ENCODE data around the gene ATOX1. TPM values are rescaled to one million over a fixed set of nuclear protein-coding genes. Genes with fewer than 3 reads are reported as not detected.

ATOX1 gene
- total RNA-seq, 1 donor from 2014 or later = 84.7 TPM

DNA sequence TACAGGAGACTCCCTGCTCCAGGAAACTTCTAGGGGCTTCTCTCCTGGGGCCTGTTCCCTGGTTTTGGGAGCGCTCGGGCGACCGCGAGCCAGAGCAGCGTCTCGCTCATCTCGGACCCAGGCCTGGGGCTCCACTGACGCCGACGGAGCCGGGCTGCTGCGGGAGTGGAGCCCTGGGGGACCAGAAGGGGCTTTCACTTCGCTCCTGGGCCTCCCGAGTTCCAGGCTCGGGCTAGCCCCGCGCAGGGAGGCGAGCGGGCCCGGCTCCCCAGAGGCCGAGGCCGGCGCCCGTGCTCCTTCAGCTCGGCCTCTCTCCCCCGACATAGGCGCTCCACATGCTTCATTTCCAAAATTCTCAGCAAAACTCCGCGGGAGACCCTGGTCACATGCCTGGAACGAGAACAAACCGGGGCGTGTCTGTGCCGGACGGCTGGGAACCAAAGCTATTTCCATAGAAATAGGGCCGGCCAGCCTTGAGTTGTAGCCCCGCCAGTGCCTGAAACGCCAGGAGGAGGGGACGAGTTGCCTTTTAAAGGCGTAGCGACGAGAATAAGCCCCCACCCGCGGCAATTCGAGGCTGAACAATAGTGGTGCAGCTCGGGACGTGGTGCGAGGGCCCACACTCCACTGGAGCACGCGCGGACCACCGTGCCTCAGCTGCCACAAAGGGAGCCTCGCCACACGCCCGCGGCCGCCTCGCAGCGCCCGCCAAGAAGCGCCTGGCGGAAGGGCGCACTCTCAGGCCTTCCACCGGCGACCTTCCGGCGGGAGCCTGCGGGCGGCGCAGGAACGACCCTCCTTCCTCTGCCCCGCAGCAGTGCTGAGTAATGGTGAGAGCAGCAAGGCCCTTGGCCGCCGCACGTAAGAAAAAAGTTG lies 12.2 kb upstream of the ATOX1 start:
- ATAC-seq = peak; percentile 10

DNA sequence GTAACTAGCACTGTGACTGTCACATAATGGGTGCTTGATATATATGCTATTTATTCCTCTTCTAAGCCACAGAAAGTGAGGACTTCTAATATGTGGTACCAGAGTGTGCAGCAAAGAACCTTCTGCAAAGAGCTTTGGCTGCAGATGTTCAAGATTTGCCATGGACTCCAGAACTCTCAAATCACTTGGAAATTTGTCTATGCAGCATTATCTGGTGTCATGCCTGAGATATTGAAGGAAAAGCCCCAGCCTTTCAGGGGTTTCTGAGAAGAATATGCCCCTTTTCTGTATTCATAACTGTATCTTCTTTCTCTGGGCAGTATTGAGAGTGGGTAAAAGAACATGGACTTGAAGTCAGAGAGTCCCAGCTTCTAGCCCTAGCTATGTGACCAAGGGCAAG lies 8.5 kb upstream of the ATOX1 start:
- no peak for ATAC-seq

DNA sequence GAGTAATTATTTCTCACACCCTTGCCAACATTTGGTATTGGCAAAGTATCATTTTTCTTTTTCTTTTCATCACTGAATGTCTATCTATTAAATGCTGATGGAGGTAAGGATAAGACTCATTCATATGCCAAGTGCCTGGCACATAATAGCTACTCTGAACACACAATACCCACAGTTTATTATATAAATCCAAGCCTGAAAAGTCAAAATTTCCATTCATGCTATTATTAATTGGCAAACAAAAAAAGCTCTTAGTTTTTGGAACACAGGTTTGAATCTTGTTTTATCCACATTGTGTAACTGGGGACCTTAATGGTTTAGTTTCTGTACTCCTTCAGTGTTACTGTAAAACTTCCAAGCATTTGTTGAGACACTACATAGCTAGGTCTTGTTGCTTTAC lies 6.4 kb upstream of the ATOX1 start:
- no peak for ATAC-seq

DNA sequence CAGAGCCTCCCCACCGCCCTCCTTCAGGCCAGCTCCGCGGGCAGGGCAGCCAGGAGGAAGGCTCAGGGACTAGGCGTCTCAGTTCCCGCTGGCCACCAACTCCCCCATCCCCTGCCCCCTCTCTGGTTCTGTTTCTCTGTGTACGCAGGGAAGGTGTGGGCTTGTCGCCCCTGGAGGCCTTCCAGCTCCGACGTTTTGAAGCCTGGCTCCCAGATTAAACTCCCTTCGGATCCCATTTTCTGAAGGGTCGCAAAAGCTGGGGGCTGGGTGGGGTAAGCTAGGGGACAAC lies 346 bp downstream of the ATOX1 start:
- peak; percentile 24 for ATAC-seq

DNA sequence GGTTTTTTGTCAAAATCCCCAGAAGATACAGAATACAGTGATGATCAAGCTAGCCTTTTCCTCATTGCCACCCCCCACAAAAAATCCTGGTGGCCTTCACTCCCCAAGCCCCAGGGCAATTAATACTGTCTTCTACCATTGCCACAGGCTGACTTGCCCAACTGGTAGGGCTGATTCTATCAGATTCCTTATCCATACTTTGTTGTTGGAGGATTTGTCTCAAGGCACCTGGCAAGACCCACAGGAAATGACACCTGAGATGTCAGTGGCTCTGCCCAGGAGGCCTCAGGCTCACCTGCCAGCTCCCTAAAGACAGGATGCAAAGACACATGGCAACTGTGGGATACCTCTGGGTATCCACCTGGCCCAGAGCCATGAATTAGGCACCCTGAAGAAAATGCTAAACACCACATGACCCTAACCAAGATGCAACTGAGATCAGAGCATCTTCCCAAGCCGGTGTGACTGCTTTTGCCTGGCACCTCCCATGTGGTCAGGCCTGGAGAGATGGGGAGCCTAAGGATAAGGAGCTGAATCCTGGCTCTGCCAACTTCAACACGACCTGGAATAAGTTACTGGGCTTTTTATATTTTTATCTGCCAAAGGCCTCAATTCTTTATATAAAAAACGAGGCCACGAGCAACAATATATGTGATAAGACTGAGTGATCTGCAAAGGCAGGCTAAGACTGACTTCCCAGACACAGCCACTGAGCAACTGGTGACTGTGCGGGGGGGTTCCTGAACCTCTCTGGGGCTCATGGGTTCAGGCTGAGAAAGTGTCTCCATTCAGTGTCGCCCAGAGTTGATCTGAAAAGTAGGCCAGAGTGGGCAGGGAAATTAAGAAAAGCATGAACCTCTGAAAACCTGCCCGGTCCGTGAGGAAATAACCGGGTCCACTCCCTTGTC lies 944 bp downstream of the ATOX1 start:
- ATAC-seq = peak; percentile 50

DNA sequence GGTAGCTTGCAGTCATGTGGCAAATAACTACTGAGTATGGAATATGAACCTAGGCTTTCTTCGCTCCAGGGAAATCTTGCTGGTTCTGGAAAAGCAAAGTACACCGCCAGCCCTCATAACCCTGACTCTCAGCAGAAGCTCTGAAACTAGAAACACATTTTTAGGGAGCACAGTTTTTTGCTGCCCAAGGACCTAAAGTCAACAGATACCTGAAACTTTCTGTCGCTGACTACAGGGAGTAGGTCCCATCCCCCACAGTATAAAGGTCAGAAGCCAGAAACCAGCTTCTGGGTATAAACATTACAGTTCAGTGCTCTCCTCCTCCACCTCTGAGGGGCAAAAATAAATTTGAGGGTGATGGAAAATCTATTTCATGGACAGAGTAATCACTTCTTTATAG lies 3.0 kb downstream of the ATOX1 start:
- ATAC-seq = no peak

DNA sequence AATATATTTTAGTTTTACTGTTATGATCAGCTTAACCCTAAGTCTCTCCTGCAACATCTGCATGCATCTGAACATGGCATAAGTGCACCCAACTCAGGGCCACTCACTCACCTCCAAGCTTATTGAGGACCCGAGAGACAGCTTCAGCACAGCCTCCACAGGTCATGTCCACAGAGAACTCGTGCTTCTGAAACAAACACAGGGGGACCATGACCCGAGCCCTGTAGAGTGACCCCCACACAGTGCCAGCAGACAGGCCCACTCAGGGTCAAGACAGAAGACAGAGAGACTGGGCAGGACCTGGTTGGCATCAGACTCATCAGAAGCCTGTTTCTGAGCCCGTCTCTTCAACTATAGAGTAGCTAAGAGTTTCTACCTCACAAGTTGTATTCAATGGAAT lies 6.8 kb downstream of the ATOX1 start:
- ATAC-seq = peak; percentile 24

DNA sequence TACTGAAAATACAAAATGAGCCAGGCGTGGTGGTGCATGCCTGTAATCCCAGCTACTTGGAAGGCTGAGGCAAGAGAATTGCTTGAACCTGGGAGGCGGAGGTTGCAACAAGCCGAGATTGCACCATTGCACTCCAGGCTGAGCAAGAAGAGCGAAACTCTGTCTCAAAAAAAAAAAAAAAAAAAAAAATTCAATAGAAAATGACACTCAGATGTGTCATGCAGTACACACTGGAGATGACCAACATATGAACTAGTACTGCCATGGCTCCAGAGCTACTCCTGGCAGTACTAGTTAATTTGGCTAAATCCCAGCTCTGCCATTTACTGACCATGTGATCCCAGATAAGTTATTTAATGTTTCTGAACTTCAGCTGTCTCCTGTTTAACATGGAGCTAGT lies 7.3 kb downstream of the ATOX1 start:
- peak; percentile 68 for ATAC-seq

DNA sequence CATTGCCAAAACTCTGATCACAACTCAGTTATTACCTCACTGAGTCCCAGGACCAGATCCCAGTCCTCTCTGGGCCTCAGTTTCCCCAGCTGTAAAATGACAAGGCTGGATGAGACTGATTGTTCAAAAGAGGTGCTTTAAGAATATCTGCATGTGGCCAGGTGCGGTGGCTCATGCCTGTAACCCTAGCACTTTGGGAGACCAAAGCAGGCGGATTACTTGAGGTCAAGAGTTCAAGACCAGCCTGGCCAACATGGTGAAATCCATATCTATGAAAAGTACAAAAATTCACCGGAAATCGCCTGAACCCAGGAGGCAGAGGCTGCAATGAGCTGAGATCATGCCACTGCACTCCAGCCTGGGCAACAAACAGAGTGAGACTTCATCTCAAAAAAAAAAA lies 8.3 kb downstream of the ATOX1 start:
- ATAC-seq = no peak

DNA sequence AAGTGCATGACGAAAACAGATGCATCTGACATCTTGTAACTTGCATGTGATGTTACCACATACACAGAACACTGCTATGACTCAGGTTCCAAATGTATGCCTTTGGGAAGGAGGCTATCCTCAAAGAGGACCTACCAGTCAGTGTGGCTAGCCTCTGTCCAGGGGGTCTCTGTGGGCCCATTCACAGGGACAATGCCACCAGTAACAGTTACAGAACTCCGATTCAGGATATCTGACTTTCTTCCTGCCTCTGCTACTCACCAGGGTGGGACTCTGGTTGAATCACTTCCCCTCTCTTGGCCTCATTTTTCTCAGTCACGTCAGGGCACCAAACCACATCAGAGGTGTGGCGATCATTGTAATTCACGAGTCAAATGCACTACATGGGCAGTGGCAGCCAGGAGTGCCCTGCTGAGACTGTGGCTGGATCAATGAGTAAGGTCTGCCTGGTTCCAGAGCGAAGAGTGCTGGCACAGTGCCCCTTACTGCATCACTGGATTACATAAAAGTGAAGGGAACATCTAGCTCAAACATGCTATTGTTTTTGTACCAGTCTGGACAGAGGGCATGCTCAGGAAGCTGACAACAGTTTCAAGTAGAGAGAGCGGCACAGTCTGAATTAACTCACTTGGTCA lies 13.2 kb downstream of the ATOX1 start:
- peak; percentile 95 for ATAC-seq

DNA sequence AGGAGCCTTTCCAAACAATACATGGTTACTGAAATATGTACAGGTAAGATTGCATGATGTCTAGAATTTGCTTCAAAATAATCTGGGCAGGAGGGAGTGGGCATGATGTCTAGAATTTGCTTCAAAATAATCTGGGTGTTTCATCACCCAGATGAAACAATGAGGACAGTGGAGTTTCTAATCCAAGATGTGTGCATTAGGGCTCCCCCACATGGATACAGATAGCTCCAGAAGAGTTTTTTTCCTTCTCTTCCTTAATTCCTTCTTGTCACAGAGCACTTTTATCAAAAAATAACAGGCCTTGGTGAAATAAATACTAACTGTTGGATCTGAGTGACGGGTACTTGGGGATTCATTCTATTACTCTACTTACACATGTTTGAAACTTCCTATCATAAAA lies 14.9 kb downstream of the ATOX1 start:
- ATAC-seq = no peak

DNA sequence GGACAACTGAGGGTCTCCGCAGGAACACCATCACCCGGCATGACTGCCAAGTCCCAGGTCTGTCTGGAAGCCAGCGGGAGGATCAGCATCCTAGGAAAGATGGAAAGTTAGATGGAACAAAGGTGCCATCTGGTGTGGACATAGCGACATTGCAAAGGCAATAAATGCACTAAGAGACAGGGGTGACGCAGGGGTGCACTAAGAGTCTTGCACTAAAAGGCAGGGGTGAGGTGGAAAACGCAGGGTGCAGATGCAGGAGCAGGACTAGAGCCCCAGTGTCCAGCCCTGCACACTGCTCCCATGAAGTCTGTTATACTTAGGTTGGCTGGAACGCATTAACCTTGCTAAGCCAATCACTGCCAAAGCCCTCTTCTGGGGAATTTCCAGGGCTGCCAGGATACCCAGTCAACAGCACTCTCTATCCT lies 15.5 kb downstream of the ATOX1 start:
- ATAC-seq = peak; percentile 3

DNA sequence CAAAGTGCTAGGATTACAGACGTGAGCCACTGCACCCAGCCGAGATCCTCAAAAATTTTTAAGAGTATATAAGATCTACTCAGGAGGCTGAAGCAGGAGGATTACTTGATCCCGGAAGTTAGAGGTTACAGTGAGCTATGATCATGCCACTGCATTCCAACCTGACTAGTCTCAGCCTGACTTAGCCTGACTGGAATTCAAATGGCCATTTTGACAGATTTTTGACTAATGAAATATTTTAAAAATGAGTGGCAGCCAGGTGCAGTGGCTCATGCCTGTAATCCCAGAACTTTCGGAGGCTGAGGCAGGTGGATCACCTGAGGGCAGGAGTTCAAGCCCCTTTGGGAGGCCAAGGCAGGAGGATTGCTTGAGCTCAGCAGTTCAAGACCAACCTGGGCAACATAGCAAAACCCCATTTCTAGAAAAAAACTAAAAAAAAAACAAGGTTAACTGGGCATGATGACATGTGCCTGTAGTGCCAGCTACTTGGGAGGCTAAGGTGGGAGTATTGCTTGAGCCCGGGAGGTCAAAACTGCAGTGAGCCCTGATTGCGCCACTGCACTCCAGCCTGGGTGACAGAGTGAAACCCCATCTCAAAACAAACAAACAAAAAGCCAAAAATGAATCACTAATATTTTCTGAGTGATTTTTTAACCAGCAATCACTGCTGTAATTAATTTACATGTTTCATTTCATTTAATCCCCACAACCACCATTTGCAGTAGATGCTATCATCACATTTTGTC lies 16.6 kb downstream of the ATOX1 start:
- no peak for ATAC-seq

DNA sequence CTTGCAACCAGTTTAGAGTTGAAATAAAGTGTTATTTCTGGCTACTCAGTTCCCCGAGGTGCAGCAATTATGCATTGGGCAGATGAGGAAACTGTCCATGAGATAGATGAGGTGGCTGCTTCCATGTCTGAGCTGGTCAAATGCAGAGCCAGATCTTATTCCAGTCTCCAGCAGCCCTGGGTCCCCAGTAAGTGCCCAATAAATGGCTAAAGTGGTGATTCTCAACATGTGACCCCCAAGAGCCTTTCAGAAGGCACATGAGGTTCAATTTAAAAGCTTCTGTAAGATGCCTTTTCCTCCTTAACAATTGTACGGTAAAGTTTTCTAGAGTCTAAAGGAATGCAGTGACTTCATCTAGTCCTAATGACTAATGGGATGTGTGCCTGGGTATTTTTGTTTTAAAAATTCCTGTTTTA lies 17.5 kb downstream of the ATOX1 start:
- no peak for ATAC-seq

DNA sequence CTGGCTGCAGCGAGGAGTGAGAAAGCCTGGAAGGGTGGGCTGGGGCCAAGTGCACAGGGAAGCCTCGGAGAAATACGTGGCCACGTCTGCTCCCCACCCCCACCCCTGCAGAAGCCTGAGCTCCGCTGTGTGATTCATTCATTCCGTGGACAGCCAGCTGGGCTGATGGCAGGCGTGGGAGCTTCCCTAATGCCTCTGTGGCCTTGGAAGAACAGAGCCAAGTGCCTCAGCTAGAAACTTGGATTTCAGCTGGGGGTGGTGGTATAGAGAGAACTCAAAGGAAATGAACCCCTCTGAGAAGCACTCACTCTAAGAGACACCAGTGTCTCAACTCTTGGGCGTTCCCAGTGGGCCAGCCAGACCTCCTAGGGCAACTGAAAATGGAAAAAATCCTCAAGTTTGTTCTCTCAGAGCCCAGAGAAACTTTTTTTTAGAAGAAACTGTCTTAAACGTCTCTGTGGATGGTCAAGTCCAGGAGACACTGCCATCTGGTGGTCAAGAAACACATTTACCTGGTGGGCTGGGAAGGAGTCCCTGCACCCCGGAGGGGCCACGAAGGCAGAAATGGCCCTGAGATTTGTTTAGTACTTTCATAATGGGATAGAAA lies 18.0 kb downstream of the ATOX1 start:
- ATAC-seq = no peak

DNA sequence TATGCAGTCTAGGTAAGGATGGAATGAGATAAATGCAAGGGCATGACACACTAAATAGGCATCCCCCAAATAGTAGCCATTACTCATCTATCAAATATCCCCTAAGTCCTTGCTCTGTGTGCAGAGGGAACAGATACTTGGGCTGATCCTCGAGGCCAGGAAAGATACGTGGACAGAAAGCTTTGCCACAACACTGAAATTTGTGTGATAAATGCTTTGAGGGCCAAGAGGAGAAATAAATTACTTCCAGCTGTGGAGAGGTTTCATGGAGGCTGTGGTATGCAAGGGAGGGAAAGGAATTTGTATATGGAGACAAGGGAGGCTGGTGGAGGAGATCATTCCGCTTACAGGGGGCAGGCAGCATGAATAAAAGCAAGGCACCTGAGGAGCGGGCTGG lies 18.5 kb downstream of the ATOX1 start:
- no peak for ATAC-seq

DNA sequence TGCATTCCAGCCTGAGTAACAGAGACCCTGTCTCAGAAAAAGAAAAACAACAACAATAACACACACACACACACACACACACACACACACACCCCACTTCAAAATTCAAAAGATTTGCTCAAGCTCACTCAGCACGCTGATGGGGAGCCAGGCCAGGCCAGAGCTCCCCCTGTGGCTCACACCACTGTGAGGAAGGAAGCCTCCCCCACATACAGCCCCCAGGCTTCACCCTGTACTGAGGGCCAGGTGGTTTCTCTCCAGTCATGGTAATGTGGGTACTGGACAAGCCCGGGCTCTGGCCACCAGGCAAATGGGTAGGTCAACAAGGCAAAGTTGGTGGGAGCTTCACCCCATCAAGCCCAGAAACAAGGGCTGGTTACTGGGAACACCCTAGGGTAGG lies 19.0 kb downstream of the ATOX1 start:
- no peak for ATAC-seq

DNA sequence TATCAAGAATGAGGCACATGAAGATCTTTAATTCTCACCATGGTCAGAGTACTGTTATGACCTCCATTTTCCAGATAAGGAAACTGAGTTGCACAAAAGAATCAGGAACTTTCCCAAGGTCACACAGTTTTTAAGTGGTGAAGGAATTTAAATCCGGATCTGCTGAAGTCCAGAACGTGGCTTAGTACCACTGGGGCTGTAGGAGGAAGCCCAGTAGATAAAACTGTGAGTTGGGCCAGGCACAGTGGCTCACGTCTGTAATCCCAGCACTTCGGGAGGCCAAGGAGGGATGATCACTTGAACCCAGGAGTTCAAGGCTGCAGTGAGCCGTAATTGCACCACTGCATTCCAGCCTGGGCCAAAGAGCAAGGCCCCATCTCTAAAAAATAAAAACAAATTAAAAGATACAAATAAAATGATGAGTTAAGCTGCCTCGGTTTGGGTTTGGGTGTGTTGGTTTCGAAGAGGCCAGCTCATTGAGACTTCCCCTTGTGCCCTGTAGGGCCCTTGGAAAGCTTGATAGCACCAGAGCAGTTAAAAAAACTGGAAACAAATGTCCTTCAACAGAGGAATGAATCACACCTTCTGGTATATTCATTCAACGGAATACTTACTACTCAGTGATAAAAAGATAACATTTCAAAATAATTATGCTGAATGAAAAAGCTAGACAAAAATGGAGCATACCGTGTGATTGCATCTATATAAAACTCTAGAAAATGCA lies 20.1 kb downstream of the ATOX1 start:
- ATAC-seq = no peak

DNA sequence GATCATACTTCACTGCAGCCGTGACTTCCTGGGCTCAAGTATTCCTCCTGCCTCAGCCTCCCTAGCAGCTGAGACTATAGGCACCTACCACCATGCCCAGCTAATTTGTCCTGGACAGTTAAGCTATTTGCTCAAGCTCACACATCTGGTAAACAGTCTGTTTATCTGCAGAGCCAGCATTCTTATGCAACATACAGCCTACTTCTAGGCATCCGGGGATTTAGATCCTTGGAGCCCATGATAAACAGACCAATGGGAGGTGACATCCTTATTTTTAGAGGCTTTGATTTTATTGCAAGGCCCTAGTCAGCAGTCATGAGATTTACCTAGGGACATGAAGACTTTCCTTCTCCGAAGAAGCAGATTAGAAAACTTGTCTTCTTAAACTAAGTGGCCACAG lies 21.0 kb downstream of the ATOX1 start:
- ATAC-seq = no peak

DNA sequence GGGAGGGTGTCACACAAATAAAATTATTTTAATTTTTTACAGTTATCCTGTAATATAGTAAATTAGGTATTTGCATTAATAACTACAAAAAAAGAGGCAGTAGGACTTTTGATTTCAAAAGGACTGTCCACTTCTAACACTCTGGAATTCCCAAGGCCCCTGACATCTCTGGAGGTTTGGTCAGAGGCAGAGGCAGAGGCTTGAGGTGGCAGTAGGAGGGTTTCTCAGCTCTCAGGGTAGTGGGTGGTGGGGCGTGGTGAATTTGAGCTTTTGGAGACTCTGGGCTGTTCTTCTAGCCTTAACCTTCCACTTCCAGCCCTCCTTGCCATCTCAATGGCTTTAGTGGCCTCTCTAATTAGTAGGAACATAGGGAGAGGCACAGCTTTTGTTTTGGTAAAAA lies 22.8 kb downstream of the ATOX1 start:
- ATAC-seq = no peak

DNA sequence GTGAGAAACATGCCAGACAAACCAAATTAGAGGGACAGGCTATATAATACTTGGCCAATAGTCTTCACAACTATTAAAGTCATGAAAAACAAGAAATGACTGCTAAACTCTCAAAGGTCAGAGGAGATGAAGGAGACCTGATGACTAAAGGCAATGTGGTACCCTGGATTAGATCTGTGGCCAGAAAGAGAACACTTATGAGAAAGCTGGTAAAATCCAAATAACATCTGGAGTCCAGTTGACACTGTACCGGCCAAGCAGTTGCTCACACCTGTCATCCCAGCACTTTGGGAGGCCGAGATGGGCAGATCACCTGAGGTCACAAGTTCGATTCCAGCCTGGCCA lies 24.4 kb downstream of the ATOX1 start:
- no peak for ATAC-seq

Data from esophagus mucosa (tissue), 1 donor.